SK-N-MC (cell line): ENCODE measurements around the gene LDAH.

Experiments
- DNase-seq: peaks from one replicate; pipeline ENCODE4 v3.0.0-alpha.2; 2011; ENCODE audit warnings: low read depth, low spot score
- H3K27ac ChIP-seq: fragments of 200-600 bp; sonication (generic); 2 replicates; pipeline ENCODE4 v1.5.1; 2016; ENCODE audit warnings: mixed run types
- H3K36me3 ChIP-seq: fragments of 200-600 bp; sonication (generic); 2 replicates; pipeline ENCODE4 v1.6.1; 2017; ENCODE audit warnings: antibody characterized with exemption, low read length, mixed read lengths; ENCODE audit not compliant: insufficient read depth
- H3K4me3 ChIP-seq: fragments of 200-600 bp; sonication (generic); 2 replicates; pipeline ENCODE4 v1.5.1; 2016
- H3K9ac ChIP-seq: fragments of 200-600 bp; sonication (generic); 2 replicates; pipeline ENCODE4 v1.8.0; 2017; ENCODE audit warnings: mixed run types, mixed read lengths; ENCODE audit not compliant: insufficient read length
- H3K9me3 ChIP-seq: fragments of 200-600 bp; sonication (generic); 2 replicates; pipeline ENCODE4 v1.6.1; 2017; ENCODE audit warnings: low read depth, mild to moderate bottlenecking, antibody characterized with exemption, low read length, moderate library complexity, mixed read lengths
- EZH2 ChIP-seq: fragments of 200-600 bp; sonication (generic); IDR thresholded peaks from one replicate; pipeline ENCODE4 v1.6.1; 2017; ENCODE audit warnings: antibody characterized with exemption
- FOXP2 ChIP-seq: optimal IDR thresholded peaks from 2 replicates; pipeline ENCODE3; 2011; ENCODE audit warnings: mild to moderate bottlenecking, moderate library complexity; ENCODE audit not compliant: insufficient read depth; ENCODE audit errors: extremely low read length, control extremely low read depth
- POLR2AphosphoS5 ChIP-seq: IDR thresholded peaks from 2 replicates; pipeline ENCODE4 v1.6.1; 2012; ENCODE audit warnings: mild to moderate bottlenecking, low read depth, low read length, borderline replicate concordance

The LDAH gene

GRCh38 chr2:20674974-20675679 is 147.8 kb downstream of the LDAH start:
- DNase-seq = no peak
- H3K36me3 ChIP-seq = no peaks in the 10 kb centered on the region
- TF ChIP-seq POLR2AphosphoS5 (no peak), FOXP2 (no peak), EZH2 (no peak)

DNA sequence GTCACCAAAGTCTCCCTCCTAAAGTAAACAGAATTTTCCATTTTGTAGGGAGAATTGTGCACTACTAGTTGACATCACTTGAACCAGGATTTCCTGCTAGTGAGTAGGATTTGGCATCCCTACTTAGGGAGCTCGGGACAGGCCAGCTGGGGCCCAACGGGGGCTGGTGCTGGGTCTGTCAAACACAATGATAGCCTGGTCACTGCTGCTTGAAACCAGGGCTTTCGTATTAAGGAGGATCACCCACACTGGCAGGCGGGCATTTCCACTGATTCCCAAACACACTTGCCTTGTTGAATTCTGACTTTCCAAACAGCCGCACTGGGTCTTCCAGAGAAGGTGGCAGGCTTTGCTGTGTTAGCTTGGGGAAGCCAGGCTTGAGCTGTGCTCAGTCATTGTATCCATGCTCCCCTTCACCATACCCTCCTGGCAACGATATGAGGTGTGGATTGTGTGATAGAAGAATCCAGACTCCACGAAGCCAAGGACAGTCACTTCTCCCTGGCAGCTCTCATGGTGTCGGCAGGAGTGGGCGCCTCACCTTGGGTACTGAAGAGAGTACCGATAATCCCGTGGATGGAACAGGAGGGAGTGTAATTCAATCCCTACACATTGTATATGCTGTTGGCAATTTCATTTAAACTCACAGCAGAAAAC is 148.5 kb downstream of the LDAH start:
- no peak overlapping the region for H3K4me3 ChIP-seq
- TF ChIP-seq POLR2AphosphoS5 = no peak
- TF ChIP-seq FOXP2 = no peak
- no peak for TF ChIP-seq EZH2
- no peak for DNase-seq
- no peaks in the 10 kb centered on the region for H3K36me3 ChIP-seq
- no peak overlapping the region for H3K9ac ChIP-seq
- no peaks in the 10 kb centered on the region for H3K9me3 ChIP-seq
- H3K27ac ChIP-seq = no peak overlapping the region

More at GRCh38 chr2:20674974-20675679, 147.8 kb downstream of the LDAH start:
- no peaks in the 10 kb centered on the region for H3K9me3 ChIP-seq
- H3K27ac ChIP-seq = no peak overlapping the region
- H3K4me3 ChIP-seq = no peak overlapping the region
- H3K9ac ChIP-seq = no peak overlapping the region

GRCh38 chr2:20673686-20674308 is 149.1 kb downstream of the LDAH start:
- DNase-seq = no peak
- H3K9me3 ChIP-seq = no peaks in the 10 kb centered on the region
- H3K4me3 ChIP-seq = no peak overlapping the region
- H3K9ac ChIP-seq = no peak overlapping the region
- no peaks in the 10 kb centered on the region for H3K36me3 ChIP-seq
- H3K27ac ChIP-seq = no peak overlapping the region
- no peak for TF ChIP-seq FOXP2
- TF ChIP-seq EZH2 = no peak
- TF ChIP-seq POLR2AphosphoS5 = no peak

- TF ChIP-seq EZH2 (no peak), FOXP2 (no peak), POLR2AphosphoS5 (no peak)
- Histone ChIP-seq H3K9ac (no peak overlapping the region), H3K36me3 (no peaks in the 10 kb centered on the region), H3K27ac (no peak overlapping the region), H3K4me3 (no peak overlapping the region), H3K9me3 (no peaks in the 10 kb centered on the region)
- DNase-seq = no peak
Observed at GRCh38 chr2:20672201-20672951, 150.5 kb downstream of the LDAH start.

DNA sequence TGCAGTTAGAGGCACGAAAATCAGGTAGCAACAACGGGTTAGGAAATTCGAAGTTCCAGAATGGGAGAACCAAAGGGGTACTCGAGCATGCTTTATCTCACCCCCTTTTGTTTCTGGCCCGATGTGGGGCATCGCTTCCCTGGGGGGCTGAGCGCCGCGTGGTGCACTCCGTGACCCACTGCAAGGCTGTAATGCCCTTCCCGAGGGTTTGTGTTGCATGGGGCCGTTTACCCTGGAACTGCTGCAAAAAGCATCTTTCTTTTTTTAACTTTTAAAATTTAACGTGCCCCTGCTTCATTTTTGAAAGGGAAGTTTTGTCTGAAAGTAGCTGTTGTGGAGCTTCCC is 151.2 kb downstream of the LDAH start:
- Histone ChIP-seq H3K9ac (no peak overlapping the region), H3K9me3 (no peaks in the 10 kb centered on the region), H3K4me3 (no peak overlapping the region), H3K36me3 (no peaks in the 10 kb centered on the region), H3K27ac (no peak overlapping the region)
- no peak for DNase-seq
- TF ChIP-seq FOXP2 (no peak), EZH2 (no peak)

GRCh38 chr2:20671036-20671735 is 151.7 kb downstream of the LDAH start:
- Histone ChIP-seq H3K9ac (no peak overlapping the region), H3K9me3 (no peaks in the 10 kb centered on the region), H3K27ac (no peak overlapping the region), H3K4me3 (no peak overlapping the region), H3K36me3 (no peaks in the 10 kb centered on the region)
- no peak for DNase-seq
- TF ChIP-seq FOXP2 = no peak

DNA sequence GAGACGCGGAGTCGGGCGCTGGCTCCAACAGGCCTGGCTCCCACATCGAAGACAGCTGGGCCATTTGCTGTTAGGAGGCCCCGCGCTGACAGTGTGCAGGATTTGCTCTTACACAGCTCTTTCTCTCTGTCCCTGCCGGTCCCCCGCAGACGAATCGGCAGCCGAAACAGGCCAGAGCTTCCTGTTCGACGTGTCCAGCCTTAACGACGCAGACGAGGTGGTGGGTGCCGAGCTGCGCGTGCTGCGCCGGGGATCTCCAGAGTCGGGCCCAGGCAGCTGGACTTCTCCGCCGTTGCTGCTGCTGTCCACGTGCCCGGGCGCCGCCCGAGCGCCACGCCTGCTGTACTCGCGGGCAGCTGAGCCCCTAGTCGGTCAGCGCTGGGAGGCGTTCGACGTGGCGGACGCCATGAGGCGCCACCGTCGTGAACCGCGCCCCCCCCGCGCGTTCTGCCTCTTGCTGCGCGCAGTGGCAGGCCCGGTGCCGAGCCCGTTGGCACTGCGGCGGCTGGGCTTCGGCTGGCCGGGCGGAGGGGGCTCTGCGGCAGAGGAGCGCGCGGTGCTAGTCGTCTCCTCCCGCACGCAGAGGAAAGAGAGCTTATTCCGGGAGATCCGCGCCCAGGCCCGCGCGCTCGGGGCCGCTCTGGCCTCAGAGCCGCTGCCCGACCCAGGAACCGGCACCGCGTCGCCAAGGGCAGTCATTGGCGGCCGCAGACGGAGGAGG is 152.4 kb downstream of the LDAH start:
- H3K9ac ChIP-seq = no peak overlapping the region
- no peaks in the 10 kb centered on the region for H3K9me3 ChIP-seq
- no peaks in the 10 kb centered on the region for H3K36me3 ChIP-seq
- no peak for TF ChIP-seq EZH2
- no peak for TF ChIP-seq FOXP2
- TF ChIP-seq POLR2AphosphoS5 = no peak
- H3K4me3 ChIP-seq = no peak overlapping the region
- H3K27ac ChIP-seq = no peak overlapping the region
- no peak for DNase-seq
